Thyroid gland (tissue), 4 donors: Measurements from ENCODE around the gene PDE1C. TPM values are rescaled to one million over a fixed set of nuclear protein-coding genes. Genes with fewer than 3 reads are reported as not detected.
"Not testable (repeated sequence)": the region's sequence is repeated elsewhere in the genome, so short reads cannot be mapped to it uniquely, and the experiment has no call there.

Source experiments
- DNase-seq, 2 donors: peaks; one replicate each; pipeline ENCODE4 v3.0.0-alpha.2; 2019
- H3K27ac ChIP-seq, 3 donors: fragments of 200-600 bp; sonication (generic); 1 replicate in 2 of 3; 2 replicates in 1 of 3; pipeline ENCODE4 v1.5.1; 2016 to 2019; ENCODE audit warnings: mild to moderate bottlenecking in 1 of 3, moderate library complexity in 1 of 3
- H3K27me3 ChIP-seq: fragments of 200-600 bp; sonication (generic); one replicate; pipeline ENCODE4 v1.5.1; 2019
- H3K36me3 ChIP-seq, 2 donors: fragments of 200-600 bp; sonication (generic); one replicate each; pipeline ENCODE4 v1.5.1; 2016 to 2019
- H3K4me1 ChIP-seq, 2 donors: fragments of 200-600 bp; sonication (generic); one replicate each; pipeline ENCODE4 v1.5.1; 2017 to 2019
- H3K4me3 ChIP-seq, 3 donors: fragments of 200-600 bp; sonication (generic); replicated peaks in 1 of 3; 1 replicate in 2 of 3; 2 replicates in 1 of 3; pipeline ENCODE4 v1.5.1; 2016; ENCODE audit warnings: mild to moderate bottlenecking in 1 of 3
- H3K9me3 ChIP-seq: fragments of 200-600 bp; sonication (generic); one replicate; pipeline ENCODE4 v1.5.1; 2017
- POLR2A ChIP-seq, 2 donors: fragments of 450-650 bp; IDR thresholded peaks; one replicate each; pipeline ENCODE4 v1.6.1; 2017; ENCODE audit warnings: antibody characterized with exemption in 2 of 2, mild to moderate bottlenecking in 2 of 2, moderate library complexity in 1 of 2
- WGBS, 2 donors: methylation state at CpG; one replicate each; pipeline ENCODE4 v1.1.5; 2017; 5-methylcytosine and 5-hydroxymethylcytosine counted together
- intact Hi-C: fragments of 100-400 bp; cut with DNase I; formaldehyde crosslinking; loops from one replicate; pipeline ENCODE4 v1.15.1; 2023
- total RNA-seq, 4 donors: library from RNA; depleted of rRNA; stranded (reverse); fragments of >200 nt; gene quantifications; one replicate each; pipeline ENCODE4 v1.2.3, GENCODE V29; 2016
- TF ChIP-seq, protein P1 (sequence below), 6 experiments: fragments of 200-600 bp in 3 of 6; fragments of 450-650 bp in 3 of 6; sonication (generic) in 3 of 6; IDR thresholded peaks; one replicate each; pipeline ENCODE4 v1.5.1; 2016 to 2019; ENCODE audit warnings: antibody characterized with exemption in 6 of 6, mild to moderate bottlenecking in 2 of 6, inconsistent platforms in 1 of 6, moderate library complexity in 1 of 6

Gene PDE1C
- total RNA-seq, 4 donors from 2014 or later: 2.8 to 7.8 (median 4.0) TPM

DNA sequence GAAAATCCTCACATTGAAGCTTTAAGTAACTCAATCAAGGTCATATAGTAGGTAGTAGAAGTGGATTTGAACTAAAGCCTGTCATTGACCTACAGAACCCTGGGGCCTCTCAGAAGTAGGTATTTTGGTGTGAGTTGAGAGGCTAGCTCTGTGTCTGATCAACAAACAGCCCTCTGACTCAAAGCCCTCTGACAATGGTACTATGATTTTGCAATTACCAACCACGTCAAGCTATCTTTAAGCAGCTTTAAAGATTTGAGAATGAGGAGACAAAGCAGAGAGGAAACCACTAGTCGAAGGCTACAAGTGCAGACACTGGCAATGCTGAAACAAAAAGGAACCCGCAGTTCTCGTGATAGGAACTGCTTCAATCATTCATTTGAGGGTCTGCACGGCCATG, 19.0 kb upstream of the PDE1C start:
- Histone ChIP-seq H3K27me3 (no peaks in the 10 kb centered on the region), H3K27ac (no peak overlapping the region), H3K9me3 (no peaks in the 10 kb centered on the region), H3K4me3 (no peak overlapping the region), H3K36me3 (no peaks in the 10 kb centered on the region), H3K4me1 (no peaks in the 10 kb centered on the region)
- no peak for TF ChIP-seq POLR2A (IDR thresholded peaks at IDR 0.05)
- TF ChIP-seq, protein P1, sequence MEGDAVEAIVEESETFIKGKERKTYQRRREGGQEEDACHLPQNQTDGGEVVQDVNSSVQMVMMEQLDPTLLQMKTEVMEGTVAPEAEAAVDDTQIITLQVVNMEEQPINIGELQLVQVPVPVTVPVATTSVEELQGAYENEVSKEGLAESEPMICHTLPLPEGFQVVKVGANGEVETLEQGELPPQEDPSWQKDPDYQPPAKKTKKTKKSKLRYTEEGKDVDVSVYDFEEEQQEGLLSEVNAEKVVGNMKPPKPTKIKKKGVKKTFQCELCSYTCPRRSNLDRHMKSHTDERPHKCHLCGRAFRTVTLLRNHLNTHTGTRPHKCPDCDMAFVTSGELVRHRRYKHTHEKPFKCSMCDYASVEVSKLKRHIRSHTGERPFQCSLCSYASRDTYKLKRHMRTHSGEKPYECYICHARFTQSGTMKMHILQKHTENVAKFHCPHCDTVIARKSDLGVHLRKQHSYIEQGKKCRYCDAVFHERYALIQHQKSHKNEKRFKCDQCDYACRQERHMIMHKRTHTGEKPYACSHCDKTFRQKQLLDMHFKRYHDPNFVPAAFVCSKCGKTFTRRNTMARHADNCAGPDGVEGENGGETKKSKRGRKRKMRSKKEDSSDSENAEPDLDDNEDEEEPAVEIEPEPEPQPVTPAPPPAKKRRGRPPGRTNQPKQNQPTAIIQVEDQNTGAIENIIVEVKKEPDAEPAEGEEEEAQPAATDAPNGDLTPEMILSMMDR (IDR thresholded peaks at IDR 0.05): no peak
- intact Hi-C loops: no loop called here
- DNase-seq: no peak
- WGBS, 2 donors: 85 to 89% methylated on average over 5 of the region's 5 CpGs

DNA sequence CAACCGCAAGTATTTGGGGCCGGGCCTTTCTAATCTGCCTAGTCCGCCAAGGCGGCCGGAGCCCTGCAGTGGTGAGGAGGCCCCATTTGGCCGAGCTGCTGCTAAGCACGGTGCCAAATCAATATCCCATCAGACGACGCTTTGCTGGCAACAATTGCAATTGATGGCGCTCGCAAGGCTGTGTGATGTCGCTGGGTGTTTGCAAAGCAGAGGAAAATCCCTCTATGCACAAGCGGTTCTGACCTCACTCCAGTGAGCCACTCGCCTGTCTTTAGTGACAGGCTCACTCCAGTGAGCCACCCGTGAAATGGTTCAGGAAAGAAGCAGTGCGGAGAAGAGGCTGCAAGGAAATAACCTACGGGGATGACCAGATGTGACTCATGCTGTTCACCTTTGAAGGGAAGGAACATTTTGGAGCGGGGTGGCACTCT, 18.3 kb upstream of the PDE1C start:
- TF ChIP-seq POLR2A (IDR thresholded peaks at IDR 0.05): no peak
- TF ChIP-seq, protein P1 (IDR thresholded peaks at IDR 0.05): no peak
- DNase-seq: no peak
- H3K27ac ChIP-seq: no peak overlapping the region
- H3K4me1 ChIP-seq: no peaks in the 10 kb centered on the region
- intact Hi-C loops: no loop called here
- WGBS, 2 donors: 78 to 81% methylated on average over 18 of the region's 18 CpGs
- no peaks in the 10 kb centered on the region for H3K27me3 ChIP-seq
- H3K36me3 ChIP-seq: no peaks in the 10 kb centered on the region
- no peak overlapping the region for H3K4me3 ChIP-seq
- no peaks in the 10 kb centered on the region for H3K9me3 ChIP-seq

DNA sequence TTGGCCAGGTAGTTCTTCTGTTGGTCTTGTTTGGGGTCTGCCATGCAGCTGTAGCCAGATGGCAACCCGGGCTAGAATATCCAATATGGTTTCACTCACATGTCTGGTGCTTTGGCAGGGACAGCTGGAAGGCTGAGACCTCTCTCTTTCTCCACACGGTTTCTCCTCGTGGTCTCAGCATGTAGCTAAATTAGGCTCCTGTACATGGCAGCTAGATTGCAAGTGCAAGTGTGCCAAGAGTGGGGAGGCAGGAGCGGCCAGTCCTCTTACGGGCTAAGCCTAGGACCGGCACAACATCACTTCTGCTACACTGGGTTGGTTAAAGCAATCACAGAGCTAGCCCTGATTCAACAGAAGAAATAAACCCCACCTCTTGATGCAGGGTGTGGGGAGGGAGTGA, 9.3 kb upstream of the PDE1C start:
- Histone ChIP-seq H3K27me3 (no peaks in the 10 kb centered on the region), H3K4me1 (no peaks in the 10 kb centered on the region), H3K9me3 (no peaks in the 10 kb centered on the region), H3K4me3 (no peak overlapping the region), H3K36me3 (no peaks in the 10 kb centered on the region), H3K27ac (no peak overlapping the region)
- WGBS, 2 donors: 90 to 92% methylated on average over 6 of the region's 6 CpGs
- intact Hi-C loops: no loop called here
- TF ChIP-seq, protein P1 (IDR thresholded peaks at IDR 0.05): no peak
- no peak for TF ChIP-seq POLR2A (IDR thresholded peaks at IDR 0.05)
- DNase-seq: no peak

DNA sequence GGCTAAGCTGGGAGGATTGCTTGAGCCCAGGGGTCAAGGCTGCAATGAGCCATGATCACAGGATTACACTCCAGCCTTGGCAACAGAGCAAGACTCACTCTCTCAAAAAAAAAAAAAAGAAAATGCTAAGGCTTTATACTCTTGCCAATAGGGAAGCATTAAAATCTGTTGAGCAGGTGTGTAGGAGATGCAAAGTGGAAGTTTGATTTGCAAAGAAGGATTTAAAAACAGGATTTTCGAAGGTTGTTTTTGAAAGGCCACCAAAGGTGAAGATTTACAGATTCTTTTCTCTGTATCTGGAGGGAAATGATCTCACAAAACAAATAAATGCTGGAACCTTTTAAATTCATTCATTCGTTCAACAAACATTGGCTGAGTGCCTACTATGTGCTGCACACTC, 8.6 kb upstream of the PDE1C start:
- intact Hi-C loops: no loop called here
- Histone ChIP-seq H3K27ac (no peak overlapping the region), H3K4me1 (no peaks in the 10 kb centered on the region), H3K36me3 (no peaks in the 10 kb centered on the region), H3K4me3 (no peak overlapping the region), H3K9me3 (no peaks in the 10 kb centered on the region), H3K27me3 (no peaks in the 10 kb centered on the region)
- no peak for TF ChIP-seq POLR2A (IDR thresholded peaks at IDR 0.05)
- TF ChIP-seq, protein P1 (IDR thresholded peaks at IDR 0.05): no peak
- WGBS, 2 donors: 52 to 56% methylated on average over 2 of the region's 2 CpGs
- no peak for DNase-seq

DNA sequence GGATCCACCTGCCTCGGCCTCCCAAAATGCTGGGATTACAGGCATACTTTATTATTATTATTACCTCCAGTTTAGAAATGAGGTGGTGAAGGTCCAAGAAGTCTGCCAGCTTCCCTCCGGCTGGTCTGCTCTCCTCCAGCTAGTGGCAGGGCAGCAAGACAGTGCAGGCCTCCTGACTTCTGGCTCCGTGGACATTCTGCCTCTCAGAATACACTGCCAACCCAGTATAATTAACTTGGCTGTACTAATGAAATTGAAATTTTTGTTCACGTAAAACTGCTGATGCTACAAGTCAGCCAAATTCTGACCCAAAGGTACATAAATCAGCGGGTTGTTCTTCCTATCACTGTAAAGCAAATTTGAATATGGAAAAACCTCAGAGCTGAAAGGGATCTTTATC, 7.6 kb upstream of the PDE1C start:
- no peaks in the 10 kb centered on the region for H3K36me3 ChIP-seq
- TF ChIP-seq, protein P1 (IDR thresholded peaks at IDR 0.05): no peak
- no peak for TF ChIP-seq POLR2A (IDR thresholded peaks at IDR 0.05)
- intact Hi-C loops: no loop called here
- no peak for DNase-seq
- no peak overlapping the region for H3K4me3 ChIP-seq
- no peaks in the 10 kb centered on the region for H3K9me3 ChIP-seq
- WGBS, 2 donors: 74 to 92% methylated on average over 5 of the region's 5 CpGs
- no peak overlapping the region for H3K27ac ChIP-seq
- H3K27me3 ChIP-seq: no peaks in the 10 kb centered on the region
- no peaks in the 10 kb centered on the region for H3K4me1 ChIP-seq

DNA sequence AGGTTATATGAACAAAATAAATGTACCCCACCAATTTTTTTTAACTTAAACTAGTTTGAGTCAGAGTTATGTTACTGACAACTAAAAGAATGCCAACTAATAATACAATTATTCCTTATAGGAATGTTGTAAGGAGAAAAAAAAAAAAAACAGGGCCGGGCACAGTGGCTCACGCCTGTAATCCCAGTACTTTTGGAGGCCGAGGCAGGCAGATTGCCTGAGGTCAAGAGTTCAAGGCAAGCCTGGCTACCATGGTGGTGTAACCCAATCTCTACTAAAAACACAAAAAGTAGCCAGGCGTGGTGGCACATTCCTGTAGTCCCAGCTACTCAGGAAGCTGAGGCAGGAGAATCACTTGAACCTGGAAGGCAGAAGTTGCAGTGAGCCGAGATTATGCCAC, 6.6 kb upstream of the PDE1C start:
- H3K9me3 ChIP-seq, H3K36me3 ChIP-seq, H3K27ac ChIP-seq, H3K4me3 ChIP-seq, DNase-seq, H3K27me3 ChIP-seq, H3K4me1 ChIP-seq, intact Hi-C loops: not testable (repeated sequence)
- WGBS, 2 donors: 41 to 42% methylated on average over 5 of the region's 5 CpGs
